Panc1 (cell line): ENCODE measurements around the gene HLCS. TPM values are rescaled to one million over a fixed set of nuclear protein-coding genes. Genes with fewer than 3 reads are reported as not detected.

Source experiments
- ATAC-seq: fragments of 200-7000 bp; cut with Tn5 transposase; 2 replicates; pipeline ENCODE4 v1.9.1; 2020; ENCODE audit warnings: mild to moderate bottlenecking, moderate library complexity
- BruUV-seq: library from RNA; stranded (reverse); fragments of 400-500 nt; replicated peaks from 2 replicates; lab custom pipeline; 2021; lab: Mats Ljungman, UMichigan
- CTCF ChIA-PET: fragments of 300-600 bp; sonication (Branson Sonifier 250); formaldehyde crosslinking; loops from one replicate; lab custom pipeline; 2022; ENCODE audit warnings: antibody characterized with exemption; lab: Charles Lee
- POLR2A ChIA-PET: fragments of 300-600 bp; sonication (Branson Sonifier 250); formaldehyde crosslinking; loops from one replicate; lab custom pipeline; 2022; ENCODE audit warnings: antibody characterized with exemption; lab: Charles Lee
- DNase-seq: peaks from one replicate; pipeline ENCODE4 v3.0.0-alpha.2; 2010; ENCODE audit warnings: low read depth, low spot score
- H3K27ac ChIP-seq: 2 replicates; pipeline ENCODE4 v1.5.1; 2011; ENCODE audit warnings: mild to moderate bottlenecking, low read length, inconsistent platforms
- H3K27me3 ChIP-seq: fragments of 200-500 bp; sonication (Bioruptor generic); 2 replicates; pipeline ENCODE4 v1.6.0; 2014; ENCODE audit warnings: low read length, inconsistent platforms; ENCODE audit not compliant: control insufficient read depth, insufficient read depth
- H3K36me3 ChIP-seq: fragments of 200-500 bp; sonication (Bioruptor generic); 2 replicates; pipeline ENCODE4 v1.5.1; 2014; ENCODE audit warnings: inconsistent platforms, mild to moderate bottlenecking, low read length, moderate library complexity; ENCODE audit not compliant: control insufficient read depth, insufficient read depth
- H3K4me1 ChIP-seq: 2 replicates; pipeline ENCODE4 v1.5.1; 2011; ENCODE audit warnings: inconsistent platforms, mild to moderate bottlenecking, low read length, moderate library complexity; ENCODE audit not compliant: control insufficient read depth, insufficient read depth
- H3K4me3 ChIP-seq, 2 experiments: 2 replicates each; pipeline ENCODE4 v1.5.1; 2011 to 2012; ENCODE audit warnings: low read depth in 2 of 2, low read length in 2 of 2, mild to moderate bottlenecking in 2 of 2, inconsistent platforms in 1 of 2, moderate library complexity in 1 of 2
- H3K9me3 ChIP-seq: fragments of 200-500 bp; sonication (Bioruptor generic); 2 replicates; pipeline ENCODE4 v1.5.1; 2014; ENCODE audit warnings: low read depth, mild to moderate bottlenecking, inconsistent platforms, low read length, moderate library complexity; ENCODE audit not compliant: control insufficient read depth, insufficient read depth
- CTCF ChIP-seq: fragments of 450-650 bp; IDR thresholded peaks from 2 replicates; pipeline ENCODE4 v1.5.1; 2017; ENCODE audit warnings: mild to moderate bottlenecking
- POLR2AphosphoS5 ChIP-seq: IDR thresholded peaks from 2 replicates; pipeline ENCODE4 v1.6.1; 2012; ENCODE audit warnings: mild to moderate bottlenecking, low read depth, low read length, moderate library complexity
- SIN3A ChIP-seq: IDR thresholded peaks from 2 replicates; pipeline ENCODE4 v1.6.1; 2012; ENCODE audit warnings: low read depth, mild to moderate bottlenecking, low read length, moderate library complexity, borderline replicate concordance; ENCODE audit not compliant: insufficient read depth
- TCF7L2 ChIP-seq: IDR thresholded peaks from 2 replicates; pipeline ENCODE4 v1.6.1; 2011; ENCODE audit warnings: mild to moderate bottlenecking, low read depth, low read length, inconsistent platforms
- in situ Hi-C: cut with HindIII; loops from 2 replicates; pipeline ENCODE4 v1.10.0; 2016; ENCODE audit warnings: low sequenced_read_pairs, low pct_unique_long_range_greater_than_20kb
- intact Hi-C: fragments of 100-400 bp; cut with micrococcal nuclease; formaldehyde crosslinking; loops from one replicate; pipeline ENCODE4 v1.10.0; 2022; ENCODE audit not compliant: unreplicated experiment
- total RNA-seq: library from RNA; stranded (reverse); gene quantifications from one replicate; pipeline ENCODE4 v1.2.1, GENCODE V29; 2021; ENCODE audit not compliant: unreplicated experiment
- TF ChIP-seq, protein P1 (sequence below), 2 experiments: IDR thresholded peaks; 2 replicates each; pipeline ENCODE4 v1.6.1; 2011 to 2012; ENCODE audit warnings: low read depth in 2 of 2, control low read depth in 1 of 2, low read length in 1 of 2, mild to moderate bottlenecking in 1 of 2, moderate library complexity in 1 of 2; ENCODE audit not compliant: insufficient read depth in 1 of 2

The HLCS gene
- total RNA-seq, 1 experiment from 2014 or later: 15.3 TPM

GRCh38 chr21:36713746-36714145 lies 252.7 kb downstream of the HLCS start:
- no TSS peak for BruUV-seq
- no peak for ATAC-seq
- ChIA-PET CTCF (no interaction called here), POLR2A (no interaction called here)
- TF ChIP-seq TCF7L2 (no peak), POLR2AphosphoS5 (no peak)
- TF ChIP-seq, protein P1, sequence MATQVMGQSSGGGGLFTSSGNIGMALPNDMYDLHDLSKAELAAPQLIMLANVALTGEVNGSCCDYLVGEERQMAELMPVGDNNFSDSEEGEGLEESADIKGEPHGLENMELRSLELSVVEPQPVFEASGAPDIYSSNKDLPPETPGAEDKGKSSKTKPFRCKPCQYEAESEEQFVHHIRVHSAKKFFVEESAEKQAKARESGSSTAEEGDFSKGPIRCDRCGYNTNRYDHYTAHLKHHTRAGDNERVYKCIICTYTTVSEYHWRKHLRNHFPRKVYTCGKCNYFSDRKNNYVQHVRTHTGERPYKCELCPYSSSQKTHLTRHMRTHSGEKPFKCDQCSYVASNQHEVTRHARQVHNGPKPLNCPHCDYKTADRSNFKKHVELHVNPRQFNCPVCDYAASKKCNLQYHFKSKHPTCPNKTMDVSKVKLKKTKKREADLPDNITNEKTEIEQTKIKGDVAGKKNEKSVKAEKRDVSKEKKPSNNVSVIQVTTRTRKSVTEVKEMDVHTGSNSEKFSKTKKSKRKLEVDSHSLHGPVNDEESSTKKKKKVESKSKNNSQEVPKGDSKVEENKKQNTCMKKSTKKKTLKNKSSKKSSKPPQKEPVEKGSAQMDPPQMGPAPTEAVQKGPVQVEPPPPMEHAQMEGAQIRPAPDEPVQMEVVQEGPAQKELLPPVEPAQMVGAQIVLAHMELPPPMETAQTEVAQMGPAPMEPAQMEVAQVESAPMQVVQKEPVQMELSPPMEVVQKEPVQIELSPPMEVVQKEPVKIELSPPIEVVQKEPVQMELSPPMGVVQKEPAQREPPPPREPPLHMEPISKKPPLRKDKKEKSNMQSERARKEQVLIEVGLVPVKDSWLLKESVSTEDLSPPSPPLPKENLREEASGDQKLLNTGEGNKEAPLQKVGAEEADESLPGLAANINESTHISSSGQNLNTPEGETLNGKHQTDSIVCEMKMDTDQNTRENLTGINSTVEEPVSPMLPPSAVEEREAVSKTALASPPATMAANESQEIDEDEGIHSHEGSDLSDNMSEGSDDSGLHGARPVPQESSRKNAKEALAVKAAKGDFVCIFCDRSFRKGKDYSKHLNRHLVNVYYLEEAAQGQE (IDR thresholded peaks at IDR 0.05; ENCODE audit: insufficient read depth in 1 of 2, low read depth in 2 of 2, low read length in 1 of 2): no peak
- Histone ChIP-seq H3K27ac (no peak overlapping the region), H3K27me3 (no peaks in the 10 kb centered on the region), H3K4me1 (no peaks in the 10 kb centered on the region), H3K4me3 (no peak overlapping the region), H3K9me3 (no peaks in the 10 kb centered on the region), H3K36me3 (no peaks in the 10 kb centered on the region)
- intact Hi-C loops (no loop called here), in situ Hi-C loops (no loop called here)
- no peak for DNase-seq

DNA sequence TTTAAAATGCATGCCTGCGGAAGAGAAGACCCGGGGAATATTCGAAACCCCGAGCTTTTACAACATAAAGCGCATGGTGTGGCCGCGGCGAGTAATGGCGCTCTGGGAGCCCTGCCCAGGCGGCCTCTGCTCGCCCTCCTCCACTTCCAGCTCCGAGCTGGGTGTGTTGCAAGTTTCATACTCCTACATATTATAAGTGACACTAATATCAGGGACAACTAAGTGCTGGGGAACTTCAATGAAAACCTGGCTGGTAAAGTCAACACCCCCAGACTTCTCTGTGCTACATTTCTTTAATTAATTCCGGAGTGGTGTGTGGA lies 255.8 kb downstream of the HLCS start:
- BruUV-seq: no TSS peak
- H3K27ac ChIP-seq: no peak overlapping the region
- no peaks in the 10 kb centered on the region for H3K27me3 ChIP-seq
- ChIA-PET POLR2A (no interaction called here), CTCF (no interaction called here)
- no peak for ATAC-seq
- in situ Hi-C loops: no loop called here
- H3K4me1 ChIP-seq: no peaks in the 10 kb centered on the region
- TF ChIP-seq, protein P1 (IDR thresholded peaks at IDR 0.05; ENCODE audit: insufficient read depth in 1 of 2, low read depth in 2 of 2, low read length in 1 of 2): no peak
- TF ChIP-seq CTCF (no peak), SIN3A (no peak)
- DNase-seq: no peak
- H3K9me3 ChIP-seq: no peaks in the 10 kb centered on the region
- H3K4me3 ChIP-seq: no peak overlapping the region
- no peaks in the 10 kb centered on the region for H3K36me3 ChIP-seq
- intact Hi-C loops: no loop called here
